NCI-H524 treated with DMSO at 0.1 percent for 48 hours (cell line): ENCODE data around the gene NXNL2.

ENCODE experiments used
- DNase-seq: peaks from one replicate; lab custom pipeline; 2025; lab: John Stamatoyannopoulos, UW

The NXNL2 gene

GRCh38 chr9:88531920-88532698 lies 2.9 kb upstream of the NXNL2 start:
- peak; percentile 1 for DNase-seq

DNA sequence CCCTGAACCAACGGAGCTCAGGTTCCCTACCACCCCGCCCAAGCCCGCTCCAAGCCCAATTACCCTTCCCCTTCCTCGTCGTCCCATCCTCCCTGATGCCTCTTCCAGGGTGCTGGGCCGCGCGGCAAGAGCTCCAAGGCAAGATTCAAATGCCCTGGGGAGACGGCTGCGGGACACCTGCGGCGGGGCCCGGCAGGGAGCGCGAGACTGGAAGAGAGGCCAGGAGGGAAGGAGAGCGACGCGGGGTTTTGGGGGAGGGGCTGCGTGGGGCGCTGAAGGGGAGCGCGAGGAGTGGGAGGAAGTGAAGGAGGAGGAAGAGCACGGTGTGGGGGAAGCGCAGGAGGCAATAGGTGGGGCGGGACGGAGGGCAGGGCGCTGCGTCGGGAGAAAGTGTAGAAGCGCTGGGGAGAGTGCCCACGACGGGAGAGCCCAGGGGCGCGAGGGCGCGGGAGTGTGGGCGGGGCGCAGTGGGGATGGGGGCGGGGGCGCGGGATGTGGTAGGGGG lies 975 bp upstream of the NXNL2 start:
- DNase-seq, result no peak

GRCh38 chr9:88535226-88536022 lies 446 bp downstream of the NXNL2 start:
- no peak for DNase-seq

DNA sequence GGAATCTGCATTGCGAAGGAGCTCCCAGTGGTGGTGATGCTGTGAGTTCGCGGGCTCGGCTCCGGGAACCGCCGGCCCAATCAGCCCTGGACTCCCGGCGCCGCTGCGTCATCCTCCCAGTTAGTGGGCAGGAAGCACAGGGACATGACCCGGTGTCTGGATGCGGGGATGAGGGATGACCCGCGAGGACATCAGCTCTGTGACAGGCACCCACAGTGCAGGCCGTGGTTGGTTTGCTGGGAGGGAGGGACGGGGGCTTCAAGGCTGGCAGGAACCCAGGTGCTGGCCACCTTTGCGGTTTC lies 996 bp downstream of the NXNL2 start:
- no peak for DNase-seq

DNA sequence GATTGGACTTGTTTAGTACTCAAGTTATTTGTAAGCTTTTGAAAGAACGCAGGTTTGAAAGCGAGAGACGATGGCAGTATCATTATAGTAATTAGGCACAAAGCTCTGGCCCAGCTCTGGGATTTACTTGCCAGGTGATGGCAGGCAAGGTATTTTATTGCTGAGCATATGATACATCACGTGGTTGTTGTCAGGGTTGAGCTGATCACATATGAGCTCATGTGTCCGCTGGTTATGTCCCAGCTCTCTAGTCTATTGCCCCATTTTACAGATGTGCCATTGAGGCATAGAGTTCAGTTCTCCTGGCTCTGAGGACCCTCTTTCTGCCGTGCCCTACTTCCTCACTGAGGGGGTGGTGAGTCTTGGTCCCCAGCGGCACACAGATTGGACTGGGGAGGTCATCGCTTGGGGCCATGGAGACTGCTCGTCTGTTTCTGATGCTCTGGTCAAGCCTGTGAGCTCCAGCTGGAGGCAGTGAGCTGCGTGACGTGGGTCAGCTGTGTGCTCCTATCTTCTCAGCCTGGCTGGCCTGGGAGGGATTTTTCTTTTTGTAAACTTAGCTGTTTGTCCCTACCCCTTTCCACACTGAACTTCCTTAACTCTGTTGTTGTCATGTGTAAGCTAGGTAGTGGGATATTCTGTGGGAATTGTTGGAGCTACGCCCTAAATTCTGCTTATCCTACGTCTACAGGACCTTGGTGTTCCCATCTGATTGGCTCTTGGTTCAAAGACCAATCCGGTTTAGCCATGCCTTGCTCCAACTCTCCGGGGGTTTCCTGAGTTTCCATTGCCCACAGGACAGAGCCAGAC lies 2.2 kb downstream of the NXNL2 start:
- DNase-seq, result no peak

DNA sequence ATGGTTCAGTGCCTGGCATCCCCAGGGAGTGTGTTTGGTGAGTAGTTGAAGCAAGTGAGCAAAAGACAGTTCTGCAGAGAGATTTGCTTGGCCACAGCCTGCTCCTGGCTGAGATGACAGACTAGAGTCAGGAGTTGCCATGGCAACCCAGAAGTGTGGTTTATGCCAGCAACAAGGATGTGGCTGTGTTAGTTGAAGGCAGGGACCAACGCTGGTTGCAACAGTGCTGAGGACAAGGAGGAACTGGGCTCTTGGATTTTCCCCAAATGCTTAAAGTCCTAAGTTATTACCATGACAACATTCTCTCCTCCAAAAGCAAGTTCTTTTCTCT lies 2.7 kb downstream of the NXNL2 start:
- no peak for DNase-seq

DNA sequence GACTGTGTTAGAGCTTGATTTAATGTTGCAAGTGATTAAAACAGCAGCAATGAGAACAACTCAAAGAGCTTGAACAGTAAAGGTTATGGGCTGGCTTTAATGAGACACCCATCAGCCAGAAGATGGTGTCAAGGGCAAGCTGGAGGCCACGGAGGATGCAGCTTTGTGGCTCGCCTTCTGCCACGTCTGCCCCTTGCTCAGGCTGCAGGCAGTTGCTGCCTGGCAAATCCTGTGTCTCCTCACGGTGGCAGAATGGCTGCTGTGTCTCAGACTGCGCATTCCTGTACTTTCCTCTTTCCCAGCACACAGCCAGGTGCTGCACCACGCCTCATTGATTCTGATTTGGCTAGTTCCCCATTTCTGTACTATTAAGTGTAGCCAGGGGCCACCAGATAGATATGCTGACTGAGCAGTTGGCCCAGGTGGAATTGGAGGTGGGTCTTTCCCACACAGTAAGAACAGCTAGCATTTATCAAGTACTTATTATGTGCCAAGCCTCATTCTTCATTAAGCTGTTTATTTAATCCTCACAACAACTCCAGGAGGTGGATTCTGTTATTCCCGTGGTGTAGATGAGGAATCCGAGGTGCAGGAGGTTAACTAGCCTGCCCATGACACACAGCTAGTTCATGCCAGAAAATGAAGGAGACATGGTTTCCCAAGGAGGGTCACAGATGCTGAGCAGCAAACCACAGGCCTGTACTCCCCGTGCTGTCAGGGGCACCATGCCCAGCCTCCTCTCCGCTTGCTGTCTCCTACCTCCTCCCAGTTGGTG lies 3.5 kb downstream of the NXNL2 start:
- DNase-seq, result no peak

DNA sequence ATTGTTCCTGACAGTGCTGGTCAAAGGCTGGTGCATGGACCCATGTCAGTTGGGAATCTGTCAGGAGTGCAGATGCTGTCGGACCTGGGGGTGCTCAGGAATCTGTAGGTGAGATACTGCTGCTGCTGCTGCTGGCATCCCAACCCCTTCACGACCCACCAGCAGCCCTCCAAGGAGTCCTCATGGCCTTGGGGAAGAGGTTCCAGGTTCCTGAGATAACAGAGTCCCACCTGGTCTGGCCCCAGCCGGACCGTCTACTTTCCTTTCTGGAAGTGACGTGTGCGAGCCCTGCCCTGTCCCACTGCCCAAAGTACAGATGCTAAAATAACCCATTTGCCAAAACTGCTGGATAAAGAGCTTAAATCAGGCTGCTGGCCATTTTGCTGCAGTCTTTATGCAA lies 4.3 kb downstream of the NXNL2 start:
- DNase-seq, result no peak

- no peak for DNase-seq
These were observed 5.3 kb downstream of the NXNL2 start for GRCh38 chr9:88540251-88540763.

GRCh38 chr9:88544245-88544644 lies 9.3 kb downstream of the NXNL2 start:
- DNase-seq, result no peak

- DNase-seq, result no peak
These were observed 16.7 kb downstream of the NXNL2 start for GRCh38 chr9:88551546-88552137.

DNA sequence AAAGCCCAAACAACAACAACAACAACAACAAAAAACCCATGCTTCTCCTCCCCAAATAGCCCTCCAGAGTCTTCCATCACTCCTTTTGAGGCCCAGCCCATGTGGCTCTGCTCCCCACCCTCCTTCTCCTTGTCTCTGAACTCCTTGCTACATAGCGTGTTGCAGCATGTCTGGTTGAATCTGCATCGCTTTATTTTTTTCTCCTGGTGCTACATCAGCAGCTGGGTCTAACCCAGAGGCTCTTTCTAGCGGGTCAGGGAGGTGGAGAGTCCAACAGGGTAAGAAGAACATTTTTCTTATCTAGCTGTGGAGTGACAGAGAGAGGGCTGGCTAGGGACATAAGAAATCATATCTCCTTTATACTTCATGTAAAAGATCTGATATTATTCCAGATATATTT lies 18.4 kb downstream of the NXNL2 start:
- no peak for DNase-seq

DNA sequence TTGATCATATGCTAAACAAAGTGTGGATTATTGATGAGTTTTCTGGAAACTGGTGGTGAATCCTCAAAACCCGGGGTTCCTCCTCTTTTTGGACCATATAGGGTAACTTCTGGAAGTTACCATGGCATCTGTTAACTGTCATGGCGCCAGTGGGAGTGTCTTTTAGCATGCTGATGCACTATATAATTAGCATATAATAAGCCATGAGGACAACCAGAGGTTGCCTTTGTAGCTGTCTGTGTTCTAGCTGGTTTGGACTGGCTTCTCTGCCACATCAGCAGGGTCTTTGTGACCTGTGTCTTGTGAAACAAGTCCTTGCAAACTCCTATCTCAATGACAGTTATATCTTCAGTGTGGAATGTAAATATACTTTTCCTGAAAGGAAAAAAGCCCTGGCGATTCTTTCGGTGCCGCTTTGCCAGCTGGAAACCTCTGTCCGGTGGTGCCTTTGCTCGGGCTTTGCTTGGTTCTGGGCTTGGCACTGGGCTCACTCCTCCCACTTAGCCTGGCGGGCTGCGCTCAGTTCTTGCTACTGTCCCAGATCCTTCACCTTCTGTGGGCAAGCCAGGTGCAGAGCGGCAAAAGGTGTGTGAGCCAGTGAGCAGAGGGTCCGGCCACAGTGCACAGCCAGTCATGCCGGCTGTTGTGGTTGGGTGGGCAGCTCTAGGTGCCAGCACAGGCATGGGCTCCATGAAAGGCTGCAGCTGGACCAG lies 20.4 kb downstream of the NXNL2 start:
- no peak for DNase-seq

- no peak for DNase-seq
These were observed 24.7 kb downstream of the NXNL2 start for GRCh38 chr9:88559661-88560060.

DNA sequence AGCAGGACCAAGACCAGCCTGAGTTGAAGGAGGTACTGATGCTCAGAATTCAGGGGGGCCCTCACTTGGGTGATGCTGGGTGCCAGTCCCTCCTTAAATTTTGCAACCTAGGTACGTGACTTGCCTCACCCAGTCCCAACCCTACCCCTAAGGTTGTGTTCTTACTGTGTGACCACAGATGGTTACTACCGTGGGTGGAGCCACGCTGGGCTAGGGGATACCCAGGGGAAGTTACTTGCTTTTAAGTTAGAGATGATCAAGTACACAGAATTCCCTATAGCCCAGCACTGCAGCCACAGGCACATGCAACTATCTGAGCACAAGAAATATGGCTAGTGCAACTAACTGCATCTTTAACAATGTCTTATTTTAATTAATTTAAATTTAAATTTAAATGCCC lies 32.9 kb downstream of the NXNL2 start:
- no peak for DNase-seq

DNA sequence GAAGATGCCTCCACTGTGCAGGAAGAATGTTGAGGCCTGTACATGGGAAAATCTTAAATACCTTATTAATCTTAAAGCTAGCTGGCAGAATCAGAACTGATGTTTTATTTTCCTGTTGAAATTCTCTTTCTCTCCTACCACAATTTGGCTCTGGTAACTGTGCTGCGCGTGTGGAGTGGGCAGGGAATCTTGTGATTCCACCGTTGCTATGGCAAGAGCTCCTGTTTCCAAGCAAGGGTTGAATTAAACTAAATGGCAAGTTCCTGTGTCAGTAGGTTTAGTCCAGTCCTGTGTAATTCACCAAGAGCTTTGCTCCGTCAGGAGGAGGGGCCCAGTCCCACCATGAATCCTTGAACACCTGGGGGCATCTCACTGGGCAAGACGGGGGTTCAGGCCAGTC lies 36.4 kb downstream of the NXNL2 start:
- DNase-seq, result no peak

DNA sequence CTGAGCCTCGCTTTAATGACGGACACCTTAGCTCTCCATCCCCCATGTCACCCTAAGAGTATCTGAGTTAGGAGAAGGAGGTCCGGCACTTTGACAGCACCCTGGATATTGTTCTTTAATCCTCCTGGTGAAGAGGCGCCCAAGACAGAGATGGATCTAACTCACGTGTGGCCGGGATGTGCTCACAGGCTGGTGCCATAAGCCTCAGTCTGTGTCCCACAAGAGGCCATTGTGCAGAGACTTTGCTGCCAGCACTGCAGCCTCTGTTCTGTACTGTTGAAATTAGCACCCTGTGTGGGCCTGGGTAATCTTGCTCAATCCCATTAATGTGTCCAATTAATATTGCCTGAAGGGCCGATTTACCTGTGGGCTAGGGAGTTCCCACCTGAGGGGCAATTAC lies 37.7 kb downstream of the NXNL2 start:
- no peak for DNase-seq

DNA sequence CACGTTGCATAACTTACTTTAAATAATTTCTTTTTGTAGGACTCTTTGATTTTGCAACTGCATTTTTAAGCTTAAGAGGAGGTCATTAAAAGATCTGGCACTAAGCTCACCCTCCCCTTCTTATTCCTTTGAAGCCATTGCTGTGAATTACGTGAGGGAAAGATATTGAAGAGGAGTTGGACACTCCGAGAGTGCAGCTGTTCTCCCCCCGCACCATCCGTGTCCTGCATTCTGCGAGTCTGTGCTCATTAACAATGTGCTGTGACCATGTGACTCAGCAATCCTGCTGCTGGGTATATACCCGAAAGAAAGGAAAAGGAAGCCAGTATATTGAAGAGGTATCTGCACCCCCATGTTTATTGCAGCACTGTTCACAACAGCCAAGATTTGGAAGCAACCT lies 40.0 kb downstream of the NXNL2 start:
- DNase-seq, result no peak

DNA sequence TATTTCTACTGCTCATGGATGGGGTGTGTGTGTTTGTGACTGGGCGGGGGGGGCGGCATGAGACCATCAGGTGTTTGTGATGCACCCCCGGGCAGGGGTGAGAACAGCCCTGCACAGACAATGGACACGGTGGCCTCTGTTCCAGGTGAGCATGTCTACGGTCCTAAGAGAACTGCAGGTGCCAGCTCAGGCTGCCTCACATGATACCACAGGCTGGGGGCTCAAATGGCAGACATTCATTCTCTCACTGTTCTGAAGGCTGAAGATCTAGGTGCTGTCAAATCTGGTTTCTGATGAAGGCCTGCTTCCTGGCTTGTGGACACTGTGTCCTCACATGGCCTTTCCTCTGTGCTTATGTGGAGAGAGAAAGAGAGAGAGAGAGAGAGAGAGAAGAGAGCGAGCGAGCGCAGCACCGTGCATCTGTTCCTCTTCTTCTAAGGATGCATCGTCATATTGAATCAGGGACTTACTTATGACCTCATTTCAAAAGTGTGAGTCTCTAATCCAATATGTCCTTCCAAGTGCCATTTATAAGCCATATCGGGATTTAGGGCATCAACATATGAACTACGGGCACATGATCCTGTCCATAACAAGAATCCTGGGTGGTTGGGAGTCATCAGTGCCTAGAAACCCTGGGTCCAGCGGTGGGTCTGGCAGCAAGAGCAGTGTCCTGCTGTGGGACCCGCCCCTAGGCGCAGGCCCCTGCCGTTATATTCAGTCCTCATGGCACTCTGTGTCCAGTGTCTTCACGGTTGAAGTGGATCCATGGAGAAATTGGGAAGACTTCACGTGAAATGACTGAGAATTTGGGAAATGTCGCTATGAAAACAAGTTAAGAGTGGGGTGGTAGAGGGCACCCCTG lies 42.5 kb downstream of the NXNL2 start:
- DNase-seq, result no peak
